ENCODE measurements around the gene AFG1L.
"Not testable (repeated sequence)": the region's sequence is repeated elsewhere in the genome, so short reads cannot be mapped to it uniquely, and the experiment has no call there.

AFG1L gene

GRCh38 chr6:108294727-108295625 lies at the start of gene AFG1L:
Gene AFG1L, plus strand, starts transcription at chr6:108295054. Its CDS starts 26 bp downstream, at chr6:108295080.
- TF ChIP-seq CTCF (IDR thresholded peaks at IDR 0.05; ENCODE audit: low read depth, low read length) = no peak
- peak within 1 kb of the TSS; percentile 83 for H3K4me3 ChIP-seq (ENCODE audit: low read depth, low read length)

DNA sequence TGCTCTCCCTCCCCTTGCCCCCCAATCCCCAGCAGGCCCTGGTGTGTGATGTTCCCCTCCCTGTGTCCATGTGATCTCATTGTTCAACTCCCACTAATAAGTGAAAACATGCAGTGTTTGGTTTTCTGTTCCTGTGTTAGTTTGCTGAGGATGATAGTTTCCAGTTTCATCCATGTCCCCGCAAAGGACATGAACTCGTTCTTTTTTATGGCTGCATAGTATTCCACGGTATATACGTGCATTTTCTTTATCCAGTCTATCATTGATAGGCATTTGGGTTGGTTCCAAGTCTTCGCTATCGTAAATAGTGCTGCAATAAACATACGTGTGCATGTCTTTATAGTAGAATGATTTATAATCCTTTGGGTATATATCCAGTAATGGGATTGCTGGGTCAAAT lies 49.8 kb upstream of the AFG1L start:
- not testable (repeated sequence) for H3K4me3 ChIP-seq (ENCODE audit: low read depth, low read length)

GRCh38 chr6:108247965-108248536 lies 46.8 kb upstream of the AFG1L start:
- no peak overlapping the region for H3K4me3 ChIP-seq (ENCODE audit: low read depth, low read length)
- no peak for TF ChIP-seq CTCF (IDR thresholded peaks at IDR 0.05; ENCODE audit: low read depth, low read length)

DNA sequence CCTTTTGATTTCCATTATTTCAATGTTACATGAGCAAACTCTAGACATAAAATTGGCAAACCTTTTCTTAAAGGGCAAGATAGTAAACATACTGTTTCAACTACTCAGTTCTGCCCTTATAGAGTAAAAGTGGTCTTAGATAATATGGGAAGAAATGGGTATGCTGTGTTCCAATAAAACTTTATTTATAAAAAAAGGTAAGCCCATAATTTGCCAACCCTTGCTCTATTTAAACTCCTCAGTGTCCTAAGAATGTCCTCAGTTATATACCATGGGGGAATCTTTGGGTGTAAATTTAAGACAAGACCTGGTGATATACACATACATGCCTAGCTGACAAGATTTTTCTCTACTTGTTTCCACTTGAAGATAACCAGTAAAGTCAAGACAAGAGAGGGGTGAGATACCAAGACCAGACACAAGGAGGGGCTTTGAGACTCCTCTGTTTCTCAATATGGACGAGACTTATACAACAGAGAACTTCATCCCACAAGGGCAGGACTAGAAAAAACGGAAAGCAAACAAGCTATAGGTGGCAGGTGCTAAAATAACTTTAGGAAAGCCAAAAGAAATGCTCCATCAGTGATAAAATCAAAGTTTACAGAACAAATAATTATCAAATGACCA lies 44.5 kb upstream of the AFG1L start:
- peak; percentile 21; the same call in 1 of the 2 replicates for TF ChIP-seq CTCF (IDR thresholded peaks at IDR 0.05; ENCODE audit: low read depth, low read length)
- no peak overlapping the region for H3K4me3 ChIP-seq (ENCODE audit: low read depth, low read length)

DNA sequence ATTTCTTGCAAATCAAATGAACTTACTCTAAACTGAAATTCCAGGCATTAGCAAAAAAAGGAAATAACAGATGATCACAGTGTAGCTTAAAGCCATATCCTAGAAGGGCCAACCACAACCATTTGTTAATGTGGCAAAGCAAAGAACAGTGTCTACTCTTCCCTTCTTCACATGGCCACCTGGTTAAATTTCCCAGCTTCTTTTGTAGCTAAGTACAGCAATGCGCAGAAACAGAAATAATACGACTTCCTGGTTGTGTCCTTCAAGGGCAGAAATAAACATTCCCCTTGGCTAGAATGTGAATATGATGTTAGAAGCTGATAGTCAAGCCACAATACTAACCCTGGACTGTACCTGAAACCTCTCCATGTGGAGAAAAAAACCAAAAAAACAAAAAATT lies 43.6 kb upstream of the AFG1L start:
- H3K4me3 ChIP-seq (ENCODE audit: low read depth, low read length) = no peak overlapping the region
- no peak for TF ChIP-seq CTCF (IDR thresholded peaks at IDR 0.05; ENCODE audit: low read depth, low read length)

GRCh38 chr6:108252055-108252454 lies 42.8 kb upstream of the AFG1L start:
- no peak overlapping the region for H3K4me3 ChIP-seq (ENCODE audit: low read depth, low read length)
- TF ChIP-seq CTCF (IDR thresholded peaks at IDR 0.05; ENCODE audit: low read depth, low read length) = no peak

DNA sequence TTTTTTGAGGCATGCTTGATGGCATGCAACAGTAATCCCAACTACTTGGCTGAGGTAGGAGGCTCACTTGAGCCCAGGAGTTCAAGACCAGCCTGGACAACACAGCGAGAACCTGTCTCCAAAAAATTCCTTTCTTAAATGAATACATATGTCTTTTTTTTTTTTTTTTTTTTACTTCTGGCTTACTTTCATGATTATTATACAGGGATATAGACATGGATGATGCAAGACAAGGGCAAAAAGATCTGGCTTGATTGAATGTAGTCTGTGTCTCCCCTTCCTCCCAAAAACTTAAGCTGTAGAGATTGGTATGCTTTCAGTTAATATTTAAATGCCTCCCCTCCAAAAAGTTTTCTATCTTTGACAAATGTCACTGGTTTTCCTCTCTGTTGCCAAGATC lies 41.6 kb upstream of the AFG1L start:
- no peak for TF ChIP-seq CTCF (IDR thresholded peaks at IDR 0.05; ENCODE audit: low read depth, low read length)
- H3K4me3 ChIP-seq (ENCODE audit: low read depth, low read length) = no peak overlapping the region

All from WI38 (cell line).